DMS153 (cell line): ENCODE measurements around the gene PPP3CB.
A peak's percentile ranks its signal among the peaks of the same experiment; 100 is the strongest.
"Not testable (repeated sequence)": the region's sequence is repeated elsewhere in the genome, so short reads cannot be mapped to it uniquely, and the experiment has no call there.

Experiments used
- DNase-seq: peaks from one replicate; lab custom pipeline; 2025; lab: John Stamatoyannopoulos, UW

PPP3CB gene

GRCh38 chr10:73414230-73414945 lies 81.4 kb downstream of the PPP3CB start:
- no peak for DNase-seq

- DNase-seq, result peak; percentile 74
Measured at GRCh38 chr10:73413528-73414229, 82.1 kb downstream of the PPP3CB start, which contains the start of gene ANXA7. ANXA7 (minus strand) TSS chr10:73414058; CDS start chr10:73400856, 13,202 bp downstream.

- peak; percentile 29 for DNase-seq
Measured at GRCh38 chr10:73413108-73413527, 82.7 kb downstream of the PPP3CB start.

GRCh38 chr10:73410897-73411296 lies 84.9 kb downstream of the PPP3CB start:
- DNase-seq, result no peak

- no peak for DNase-seq
Measured at GRCh38 chr10:73408978-73409521, 86.8 kb downstream of the PPP3CB start.

- no peak for DNase-seq
Measured at GRCh38 chr10:73408061-73408460, 87.8 kb downstream of the PPP3CB start.

GRCh38 chr10:73407495-73407894 lies 88.3 kb downstream of the PPP3CB start:
- DNase-seq, result no peak

- DNase-seq, result no peak
Measured at GRCh38 chr10:73406846-73407245, 89.0 kb downstream of the PPP3CB start.

- no peak for DNase-seq
Measured at GRCh38 chr10:73405556-73405955, 90.3 kb downstream of the PPP3CB start.

GRCh38 chr10:73404690-73405089 lies 91.1 kb downstream of the PPP3CB start:
- no peak for DNase-seq

GRCh38 chr10:73401636-73402035 lies 94.2 kb downstream of the PPP3CB start:
- no peak for DNase-seq

- DNase-seq, result no peak
Measured at GRCh38 chr10:73399063-73399462, 96.8 kb downstream of the PPP3CB start.

GRCh38 chr10:73398024-73398423 lies 97.8 kb downstream of the PPP3CB start:
- DNase-seq, result no peak

- not testable (repeated sequence) for DNase-seq
Measured at GRCh38 chr10:73394325-73394724, 101.5 kb downstream of the PPP3CB start.

GRCh38 chr10:73388228-73388627 lies 107.6 kb downstream of the PPP3CB start:
- no peak for DNase-seq

- no peak for DNase-seq
Measured at GRCh38 chr10:73386583-73386982, 109.2 kb downstream of the PPP3CB start.
